ENCODE results near the gene DTWD1. TPM values are rescaled to one million over a fixed set of nuclear protein-coding genes. Genes with fewer than 3 reads are reported as not detected.
A peak's percentile ranks its signal among the peaks of the same experiment; 100 is the strongest.
"Not testable (repeated sequence)": the region's sequence is repeated elsewhere in the genome, so short reads cannot be mapped to it uniquely, and the experiment has no call there.

Gene DTWD1
- total and polyA plus RNA-seq, 5 experiments from 2014 or later = 22.0 to 37.0 (median 25.6) TPM

GRCh38 chr15:49650676-49651075 lies 29.8 kb downstream of the DTWD1 start:
- H3K27me3 Mint-ChIP-seq = no peaks in the 10 kb centered on the region
- ATAC-seq (no peak), DNase-seq (no peak)
- no peak overlapping the region for H3K4me3 Mint-ChIP-seq
- H3K27ac Mint-ChIP-seq = no peak overlapping the region
- H3K4me1 Mint-ChIP-seq = no peaks in the 10 kb centered on the region
- peaks cover 0 to 38% (median 22%) of the 10 kb centered on the region in 9 donors for H3K9me3 Mint-ChIP-seq
- POLR2A ChIA-PET = no interaction called here
- peaks cover 2 to 20% (median 6%) of the 10 kb centered on the region in 3 donors for H3K36me3 Mint-ChIP-seq

DNA sequence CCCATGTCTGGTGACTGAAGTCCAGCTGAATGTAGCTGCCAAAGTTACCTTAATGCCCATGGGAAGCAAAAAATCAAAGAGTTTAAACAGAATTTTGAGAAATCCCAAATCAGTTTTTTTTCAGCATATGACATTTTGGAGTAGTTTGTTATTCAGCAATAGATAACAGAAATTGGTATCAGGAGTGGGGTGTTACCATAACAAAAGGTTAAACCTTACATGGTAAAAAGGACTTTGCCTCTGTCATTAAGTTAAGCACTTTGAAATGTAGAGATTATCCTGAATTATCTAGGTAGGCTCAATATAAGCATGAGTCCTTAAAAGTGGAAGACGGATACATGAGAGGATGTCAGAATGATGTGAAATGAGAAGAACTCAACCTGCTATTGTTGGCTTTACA lies 32.1 kb downstream of the DTWD1 start:
- no peak overlapping the region for H3K4me3 Mint-ChIP-seq
- H3K36me3 Mint-ChIP-seq = peaks cover 0 to 28% (median 7%) of the 10 kb centered on the region in 3 donors
- ATAC-seq = no peak
- POLR2A ChIA-PET = no interaction called here
- peaks cover 2 to 37% (median 24%) of the 10 kb centered on the region in 9 donors for H3K9me3 Mint-ChIP-seq
- H3K27ac Mint-ChIP-seq = no peak overlapping the region
- peaks cover 4 to 13% (median 7%) of the 10 kb centered on the region in 5 donors for H3K27me3 Mint-ChIP-seq
- no peak for DNase-seq
- H3K4me1 Mint-ChIP-seq = no peaks in the 10 kb centered on the region

GRCh38 chr15:49656734-49657133 lies 35.9 kb downstream of the DTWD1 start:
- no peak overlapping the region for H3K4me3 Mint-ChIP-seq
- H3K9me3 Mint-ChIP-seq = peaks cover 11 to 48% (median 26%) of the 10 kb centered on the region in 9 donors
- H3K36me3 Mint-ChIP-seq = peaks cover 0 to 34% (median 9%) of the 10 kb centered on the region in 3 donors
- H3K27me3 Mint-ChIP-seq = peaks cover 11 to 36% (median 16%) of the 10 kb centered on the region in 5 donors
- no peak overlapping the region for H3K27ac Mint-ChIP-seq
- no peaks in the 10 kb centered on the region for H3K4me1 Mint-ChIP-seq
- ATAC-seq (no peak), DNase-seq (no peak)
- POLR2A ChIA-PET = no interaction called here

- POLR2A ChIA-PET = no interaction called here
- DNase-seq = no peak
- no peaks in the 10 kb centered on the region for H3K36me3 Mint-ChIP-seq
- H3K4me3 Mint-ChIP-seq = no peak overlapping the region
- no peak overlapping the region for H3K27ac Mint-ChIP-seq
- peaks cover 7 to 20% (median 11%) of the 10 kb centered on the region in 5 donors for H3K27me3 Mint-ChIP-seq
- H3K9me3 Mint-ChIP-seq = no peaks in the 10 kb centered on the region
- H3K4me1 Mint-ChIP-seq = no peaks in the 10 kb centered on the region
- ATAC-seq = no peak
These were observed 43.9 kb downstream of the DTWD1 start for GRCh38 chr15:49664716-49665115.

GRCh38 chr15:49666486-49666885 lies 45.6 kb downstream of the DTWD1 start:
- H3K36me3 Mint-ChIP-seq = not testable (repeated sequence)

GRCh38 chr15:49669288-49669687 lies 48.4 kb downstream of the DTWD1 start:
- H3K4me1 Mint-ChIP-seq = no peaks in the 10 kb centered on the region

More at GRCh38 chr15:49666486-49666885, 45.6 kb downstream of the DTWD1 start:
- H3K27me3 Mint-ChIP-seq = peaks cover 0 to 16% (median 11%) of the 10 kb centered on the region in 5 donors
- H3K4me1 Mint-ChIP-seq, H3K9me3 Mint-ChIP-seq, H3K27ac Mint-ChIP-seq, H3K4me3 Mint-ChIP-seq, POLR2A ChIA-PET, ATAC-seq, DNase-seq: not testable (repeated sequence)

DNA sequence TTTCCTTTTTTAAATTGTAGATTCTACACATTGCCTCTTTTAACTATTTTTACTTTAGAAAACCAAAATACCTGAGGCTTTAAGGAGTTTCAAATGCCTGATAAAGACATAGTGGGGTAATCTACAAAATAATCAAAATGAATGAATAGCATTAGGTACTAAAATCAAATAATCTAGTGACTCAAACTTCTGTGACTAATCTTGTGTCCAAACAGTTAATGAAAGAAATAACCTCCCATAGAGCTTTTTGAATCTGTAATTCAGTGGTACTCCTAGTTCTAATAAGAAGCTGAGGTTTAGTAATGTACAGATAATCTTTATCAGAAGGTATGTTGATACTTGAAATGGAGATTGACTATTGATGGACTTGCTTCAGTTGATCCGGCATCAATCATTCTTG lies 53.0 kb downstream of the DTWD1 start:
- ATAC-seq (no peak), DNase-seq (no peak)
- H3K4me1 Mint-ChIP-seq = no peaks in the 10 kb centered on the region
- H3K36me3 Mint-ChIP-seq = no peaks in the 10 kb centered on the region
- no peak overlapping the region for H3K4me3 Mint-ChIP-seq
- no peak overlapping the region for H3K27ac Mint-ChIP-seq
- H3K27me3 Mint-ChIP-seq = peaks cover 2 to 19% (median 7%) of the 10 kb centered on the region in 5 donors
- POLR2A ChIA-PET = no interaction called here
- no peaks in the 10 kb centered on the region for H3K9me3 Mint-ChIP-seq

More at GRCh38 chr15:49669288-49669687, 48.4 kb downstream of the DTWD1 start:
- Mint-ChIP-seq H3K27me3 (peaks cover 0 to 9% (median 3%) of the 10 kb centered on the region in 5 donors), H3K4me3 (no peak overlapping the region), H3K27ac (no peak overlapping the region), H3K36me3 (no peaks in the 10 kb centered on the region), H3K9me3 (no peaks in the 10 kb centered on the region)
- POLR2A ChIA-PET = no interaction called here
- ATAC-seq (no peak), DNase-seq (no peak)

DNA sequence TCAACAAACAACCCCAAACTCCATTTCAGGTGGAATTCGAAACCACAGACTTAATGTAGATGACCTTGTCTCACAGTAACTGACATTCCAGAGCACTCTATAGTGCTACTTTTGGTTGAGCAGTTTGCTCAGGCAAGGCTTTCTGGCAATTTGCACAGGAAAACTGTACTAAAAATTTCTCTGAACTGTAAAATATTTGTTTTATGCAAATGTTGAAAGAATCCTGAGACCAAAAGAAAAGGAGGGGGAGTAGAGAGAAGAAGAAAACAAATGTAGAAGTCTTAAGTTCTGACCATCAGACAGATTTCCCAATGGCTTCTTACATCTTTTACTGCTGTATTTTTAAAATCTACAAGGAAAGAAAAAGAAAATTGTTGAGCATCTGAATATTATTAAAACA lies 53.5 kb downstream of the DTWD1 start:
- Mint-ChIP-seq H3K4me3 (no peak overlapping the region), H3K36me3 (no peaks in the 10 kb centered on the region), H3K27ac (no peak overlapping the region), H3K9me3 (no peaks in the 10 kb centered on the region), H3K4me1 (no peaks in the 10 kb centered on the region), H3K27me3 (peaks cover 2 to 19% (median 7%) of the 10 kb centered on the region in 5 donors)
- ATAC-seq = no peak
- no peak for DNase-seq
- POLR2A ChIA-PET = no interaction called here

- no peak overlapping the region for H3K4me3 Mint-ChIP-seq
- ATAC-seq = no peak
- peaks cover 2 to 19% (median 7%) of the 10 kb centered on the region in 5 donors for H3K27me3 Mint-ChIP-seq
- H3K9me3 Mint-ChIP-seq = no peaks in the 10 kb centered on the region
- H3K27ac Mint-ChIP-seq = no peak overlapping the region
- no peak for DNase-seq
- H3K36me3 Mint-ChIP-seq = no peaks in the 10 kb centered on the region
- POLR2A ChIA-PET = no interaction called here
- H3K4me1 Mint-ChIP-seq = no peaks in the 10 kb centered on the region
These were observed 54.2 kb downstream of the DTWD1 start for GRCh38 chr15:49675041-49675440.

- POLR2A ChIA-PET = no interaction called here
- H3K36me3 Mint-ChIP-seq = no peaks in the 10 kb centered on the region
- no peak for DNase-seq
- ATAC-seq = no peak
- no peak overlapping the region for H3K4me3 Mint-ChIP-seq
- no peaks in the 10 kb centered on the region for H3K9me3 Mint-ChIP-seq
- H3K4me1 Mint-ChIP-seq = no peaks in the 10 kb centered on the region
- no peak overlapping the region for H3K27ac Mint-ChIP-seq
- H3K27me3 Mint-ChIP-seq = peaks cover 5 to 20% (median 9%) of the 10 kb centered on the region in 5 donors
These were observed 57.8 kb downstream of the DTWD1 start for GRCh38 chr15:49678655-49679054.

- H3K36me3 Mint-ChIP-seq = no peaks in the 10 kb centered on the region
- ATAC-seq (no peak), DNase-seq (no peak)
- H3K9me3 Mint-ChIP-seq = no peaks in the 10 kb centered on the region
- no peak overlapping the region for H3K4me3 Mint-ChIP-seq
- H3K27ac Mint-ChIP-seq = no peak overlapping the region
- H3K27me3 Mint-ChIP-seq = peaks cover 0 to 14% (median 2%) of the 10 kb centered on the region in 5 donors
- POLR2A ChIA-PET = no interaction called here
- no peaks in the 10 kb centered on the region for H3K4me1 Mint-ChIP-seq
These were observed 65.8 kb downstream of the DTWD1 start for GRCh38 chr15:49686599-49686998.

- peaks cover 0 to 14% (median 2%) of the 10 kb centered on the region in 5 donors for H3K27me3 Mint-ChIP-seq
- no peak overlapping the region for H3K4me3 Mint-ChIP-seq
- no peaks in the 10 kb centered on the region for H3K9me3 Mint-ChIP-seq
- no peak overlapping the region for H3K27ac Mint-ChIP-seq
- DNase-seq (no peak), ATAC-seq (no peak)
- H3K36me3 Mint-ChIP-seq = no peaks in the 10 kb centered on the region
- H3K4me1 Mint-ChIP-seq = no peaks in the 10 kb centered on the region
- POLR2A ChIA-PET = no interaction called here
These were observed 67.4 kb downstream of the DTWD1 start for GRCh38 chr15:49688135-49688790.

GRCh38 chr15:49692514-49693090 lies 71.8 kb downstream of the DTWD1 start:
- peaks cover 0 to 8% (median 1%) of the 10 kb centered on the region in 5 donors for H3K27me3 Mint-ChIP-seq
- ATAC-seq (no peak), DNase-seq (no peak)
- no peaks in the 10 kb centered on the region for H3K36me3 Mint-ChIP-seq
- peak overlapping the region in 1 of 10 donors; percentile 41 for H3K27ac Mint-ChIP-seq
- POLR2A ChIA-PET = no interaction called here
- H3K4me1 Mint-ChIP-seq = no peaks in the 10 kb centered on the region
- H3K4me3 Mint-ChIP-seq = no peak overlapping the region
- no peaks in the 10 kb centered on the region for H3K9me3 Mint-ChIP-seq

GRCh38 chr15:49693498-49693897 lies 72.7 kb downstream of the DTWD1 start:
- no peak for DNase-seq
- no peak overlapping the region for H3K27ac Mint-ChIP-seq
- H3K9me3 Mint-ChIP-seq = no peaks in the 10 kb centered on the region
- no peaks in the 10 kb centered on the region for H3K36me3 Mint-ChIP-seq
- no peaks in the 10 kb centered on the region for H3K4me1 Mint-ChIP-seq
- no peak overlapping the region for H3K4me3 Mint-ChIP-seq
- ATAC-seq = no peak
- POLR2A ChIA-PET = no interaction called here
- H3K27me3 Mint-ChIP-seq = peaks cover 0 to 8% (median 1%) of the 10 kb centered on the region in 5 donors

Measured in naive thymus-derived CD8-positive, alpha-beta T cell (primary cell).